ENCODE results near the gene ADNP. TPM values are rescaled to one million over a fixed set of nuclear protein-coding genes. Genes with fewer than 3 reads are reported as not detected.

ADNP gene
- total and polyA plus RNA-seq, 2 experiments from 2014 or later: 95.0 to 106 TPM

GRCh38 chr20:50953821-50954220 is 22.6 kb upstream of the ADNP start:
- H2AFZ ChIP-seq: no peak overlapping the region
- H3K4me2 ChIP-seq: no peak overlapping the region
- DNase-seq (ENCODE audit: low spot score) (no peak), ATAC-seq (no peak)
- H3K4me1 ChIP-seq (ENCODE audit: insufficient read depth): 0 out of 2 replicates have a peak, but pooled peaks cover 14% of the 10 kb centered on the region
- H3K27ac Mint-ChIP-seq: no peak overlapping the region
- H3K9me2 ChIP-seq (ENCODE audit: insufficient read depth): no peaks in the 10 kb centered on the region
- H3K36me3 ChIP-seq (ENCODE audit: insufficient read depth): peaks cover 44% of the 10 kb centered on the region
- TF ChIP-seq EZH2 (IDR thresholded peaks at IDR 0.05; ENCODE audit: low read depth, unreplicated experiment) (no peak), ZNF114 (CRISPR knock-in tag; IDR thresholded peaks at IDR 0.05) (no peak), POLR2AphosphoS5 (IDR thresholded peaks at IDR 0.05; ENCODE audit: low read depth) (no peak), CTCF (conservative IDR thresholded peaks at IDR 0.05; ENCODE audit: low read depth in 2 of 2) (no peak), ZNF331 (CRISPR knock-in tag; IDR thresholded peaks at IDR 0.05; ENCODE audit: low read depth) (no peak), JUNB (IDR thresholded peaks at IDR 0.05; ENCODE audit: unreplicated experiment) (no peak), NANOG (IDR thresholded peaks at IDR 0.05; ENCODE audit: borderline replicate concordance) (no peak), EZH2phosphoT487 (IDR thresholded peaks at IDR 0.05; ENCODE audit: unreplicated experiment) (no peak), STAT1 (IDR thresholded peaks at IDR 0.05; ENCODE audit: unreplicated experiment) (no peak), ZNF462 (CRISPR knock-in tag; IDR thresholded peaks at IDR 0.05) (no peak), ETS1 (IDR thresholded peaks at IDR 0.05) (no peak), REST (IDR thresholded peaks at IDR 0.05; ENCODE audit: unreplicated experiment) (no peak), CREB1 (CRISPR knock-in tag; IDR thresholded peaks at IDR 0.05; ENCODE audit: low read depth) (no peak)
- H3K36me3 Mint-ChIP-seq (ENCODE audit: low read depth): peaks cover 52% of the 10 kb centered on the region
- peaks cover 13% of the 10 kb centered on the region for H3K4me1 Mint-ChIP-seq
- H3K4me3 Mint-ChIP-seq: no peak overlapping the region
- H4K20me1 ChIP-seq (replicated peaks; ENCODE audit: insufficient read depth): peaks cover 57% of the 10 kb centered on the region
- H3K9me3 Mint-ChIP-seq: 0 out of 3 replicates have a peak, but pooled peaks cover 4% of the 10 kb centered on the region
- peaks cover 89% of the 10 kb centered on the region for H3K79me2 ChIP-seq (replicated peaks; ENCODE audit: insufficient read depth)
- H3K27me3 ChIP-seq (ENCODE audit: insufficient read depth): no peaks in the 10 kb centered on the region
- H3K4me3 ChIP-seq: no peak overlapping the region
- H3K27me3 Mint-ChIP-seq (ENCODE audit: insufficient read depth, low read depth, poor library complexity): peaks cover 11% of the 10 kb centered on the region
- no peak overlapping the region for H3K27ac ChIP-seq (ENCODE audit: low read depth)
- no peaks in the 10 kb centered on the region for H3F3A ChIP-seq (replicated peaks; ENCODE audit: low read depth)
